NCI-H748 (cell line): ENCODE measurements around the gene FAM83F.
"Not testable (repeated sequence)": the region's sequence is repeated elsewhere in the genome, so short reads cannot be mapped to it uniquely, and the experiment has no call there.

Source experiments
- DNase-seq: peaks from one replicate; lab custom pipeline; 2025; ENCODE audit not compliant: unreplicated experiment; lab: John Stamatoyannopoulos, UW

FAM83F gene

GRCh38 chr22:39994566-39995392, at the start of gene FAM83F:
Gene FAM83F (plus strand): TSS chr22:39994954. CDS start chr22:39995043, 89 bp downstream.
- DNase-seq: peak; percentile 67

- DNase-seq: no peak
Observed at GRCh38 chr22:39946126-39946502, 48.6 kb upstream of the FAM83F start.

DNA sequence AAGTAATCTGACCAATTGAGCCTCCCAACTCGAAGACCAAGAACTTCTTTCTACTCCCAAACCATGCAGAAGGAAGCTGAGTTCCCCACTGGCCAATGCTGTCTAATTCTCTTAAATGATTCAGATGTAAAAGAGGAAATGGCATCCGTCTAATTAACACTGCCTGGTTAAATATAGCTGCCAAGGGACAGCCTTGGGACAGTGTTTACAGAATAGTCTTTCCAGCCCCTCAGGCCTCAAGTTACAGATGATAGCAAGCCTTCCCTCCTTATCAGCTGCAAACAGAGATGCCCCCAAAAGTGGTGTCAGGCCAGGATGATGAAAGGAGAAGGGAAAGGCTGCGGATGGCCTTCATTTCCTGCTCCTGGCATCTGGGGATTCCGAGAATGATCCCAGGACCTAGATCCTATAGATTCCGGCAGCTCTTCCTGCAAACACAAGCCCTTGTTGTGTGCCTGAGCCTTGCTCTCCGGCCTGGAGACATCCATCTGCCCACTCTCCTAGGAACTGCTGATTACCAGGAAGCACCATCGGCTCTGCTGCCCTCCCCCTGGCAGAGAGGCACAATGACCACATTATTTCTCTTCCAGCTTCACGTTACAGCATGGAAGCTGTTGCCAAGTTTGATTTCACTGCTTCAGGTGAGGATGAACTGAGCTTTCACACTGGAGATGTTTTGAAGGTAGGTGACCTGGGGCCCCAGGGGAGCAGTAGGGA, 48.1 kb upstream of the FAM83F start:
- peak; percentile 46 for DNase-seq

- DNase-seq: peak; percentile 39
Observed at GRCh38 chr22:39947220-39948216, 47.2 kb upstream of the FAM83F start.

GRCh38 chr22:39949964-39950737, 44.6 kb upstream of the FAM83F start:
- DNase-seq: no peak

GRCh38 chr22:39951603-39952293, 43.0 kb upstream of the FAM83F start:
- DNase-seq: not testable (repeated sequence)

- DNase-seq: no peak
Observed at GRCh38 chr22:39952347-39952746, 42.4 kb upstream of the FAM83F start.

- DNase-seq: no peak
Observed at GRCh38 chr22:39953101-39953500, 41.7 kb upstream of the FAM83F start.

- no peak for DNase-seq
Observed at GRCh38 chr22:39954584-39955055, 40.1 kb upstream of the FAM83F start.

GRCh38 chr22:39955675-39956074, 39.1 kb upstream of the FAM83F start:
- DNase-seq: no peak

GRCh38 chr22:39956932-39957664, 37.7 kb upstream of the FAM83F start:
- DNase-seq: peak; percentile 20

- no peak for DNase-seq
Observed at GRCh38 chr22:39958009-39958711, 36.6 kb upstream of the FAM83F start.

- DNase-seq: no peak
Observed at GRCh38 chr22:39958949-39959639, 35.7 kb upstream of the FAM83F start.

GRCh38 chr22:39959640-39960447, 34.9 kb upstream of the FAM83F start, which contains the start of gene TMA7B:
Gene TMA7B (plus strand): TSS chr22:39960397. CDS start chr22:39964375, 3,978 bp downstream.
- no peak for DNase-seq

DNA sequence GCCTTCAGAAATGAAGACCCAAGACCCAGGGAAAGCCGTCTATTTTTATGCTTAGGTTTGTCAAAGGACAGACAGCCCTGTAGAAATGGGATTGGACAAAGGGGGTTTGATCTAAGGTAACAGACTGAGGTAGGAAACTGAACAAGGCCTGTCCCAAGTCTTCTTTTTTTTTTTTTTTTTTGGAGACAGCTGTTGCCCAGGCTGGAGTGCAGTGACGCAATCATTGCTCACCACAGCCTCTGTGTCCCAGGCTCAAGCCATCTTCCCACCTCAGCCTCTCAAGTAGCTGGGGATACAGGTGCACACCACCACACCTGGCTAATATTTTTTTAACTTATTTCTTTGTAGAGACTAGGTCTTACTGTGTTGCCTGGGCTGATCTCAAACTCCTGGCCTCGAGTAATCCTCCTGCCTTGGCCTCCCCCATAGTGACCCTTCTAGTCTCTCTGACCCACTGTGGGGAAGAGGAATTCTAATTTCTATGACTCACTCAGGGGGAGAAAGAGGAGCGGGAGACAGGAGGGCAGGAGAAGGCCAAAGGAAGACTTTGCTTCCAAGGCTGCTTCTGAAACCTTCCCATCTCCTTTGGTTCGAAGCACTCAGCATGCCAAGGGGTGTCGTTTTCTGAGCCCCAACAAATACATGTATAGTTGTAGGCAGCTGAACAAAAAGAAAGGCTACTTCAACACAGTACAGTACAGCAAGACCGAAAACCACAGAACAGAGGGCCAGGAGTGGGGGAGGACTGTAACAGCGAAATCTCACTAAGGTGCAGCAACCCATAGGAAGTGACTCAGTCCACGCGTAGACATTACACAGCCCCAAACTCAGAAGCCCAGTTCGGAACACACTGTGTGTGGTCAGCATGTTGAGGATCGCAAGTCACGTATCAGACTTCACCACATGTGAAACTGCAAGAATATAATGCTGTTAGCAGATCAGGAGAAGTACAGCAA, 33.7 kb upstream of the FAM83F start:
- DNase-seq: no peak

DNA sequence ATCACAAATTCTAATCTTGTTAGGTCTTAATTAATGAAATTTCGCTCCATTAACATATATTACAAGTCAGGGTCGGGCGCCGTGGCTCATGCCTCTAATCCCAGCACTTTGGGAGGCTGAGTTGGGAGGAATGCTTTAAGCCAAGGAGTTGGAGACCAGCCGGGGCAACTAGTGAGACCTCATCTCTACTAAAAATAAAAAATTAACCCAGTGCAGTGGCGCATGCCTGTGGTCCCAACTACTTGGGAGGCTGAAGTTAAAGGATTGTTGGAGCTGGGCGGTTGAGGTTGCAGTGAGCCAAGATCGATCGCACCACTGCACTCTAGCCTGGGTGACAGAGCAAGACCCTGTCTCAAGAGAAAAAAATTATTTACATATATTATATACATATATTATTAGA, 32.7 kb upstream of the FAM83F start:
- DNase-seq: no peak
